ENCODE data around the gene FPR1. TPM values are rescaled to one million over a fixed set of nuclear protein-coding genes. Genes with fewer than 3 reads are reported as not detected.
"Not testable (repeated sequence)": the region's sequence is repeated elsewhere in the genome, so short reads cannot be mapped to it uniquely, and the experiment has no call there.

FPR1 gene
- total RNA-seq, 1 donor from 2014 or later = 12.8 TPM

GRCh38 chr19:51779703-51780102 lies 28.0 kb upstream of the FPR1 start:
- TF ChIP-seq, protein P1, sequence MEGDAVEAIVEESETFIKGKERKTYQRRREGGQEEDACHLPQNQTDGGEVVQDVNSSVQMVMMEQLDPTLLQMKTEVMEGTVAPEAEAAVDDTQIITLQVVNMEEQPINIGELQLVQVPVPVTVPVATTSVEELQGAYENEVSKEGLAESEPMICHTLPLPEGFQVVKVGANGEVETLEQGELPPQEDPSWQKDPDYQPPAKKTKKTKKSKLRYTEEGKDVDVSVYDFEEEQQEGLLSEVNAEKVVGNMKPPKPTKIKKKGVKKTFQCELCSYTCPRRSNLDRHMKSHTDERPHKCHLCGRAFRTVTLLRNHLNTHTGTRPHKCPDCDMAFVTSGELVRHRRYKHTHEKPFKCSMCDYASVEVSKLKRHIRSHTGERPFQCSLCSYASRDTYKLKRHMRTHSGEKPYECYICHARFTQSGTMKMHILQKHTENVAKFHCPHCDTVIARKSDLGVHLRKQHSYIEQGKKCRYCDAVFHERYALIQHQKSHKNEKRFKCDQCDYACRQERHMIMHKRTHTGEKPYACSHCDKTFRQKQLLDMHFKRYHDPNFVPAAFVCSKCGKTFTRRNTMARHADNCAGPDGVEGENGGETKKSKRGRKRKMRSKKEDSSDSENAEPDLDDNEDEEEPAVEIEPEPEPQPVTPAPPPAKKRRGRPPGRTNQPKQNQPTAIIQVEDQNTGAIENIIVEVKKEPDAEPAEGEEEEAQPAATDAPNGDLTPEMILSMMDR (IDR thresholded peaks at IDR 0.05) = no peak
- TF ChIP-seq POLR2A (IDR thresholded peaks at IDR 0.05) (no peak), POLR2AphosphoS5 (IDR thresholded peaks at IDR 0.05; ENCODE audit: insufficient read depth in 1 of 2, low read depth in 1 of 2) (no peak)
- Histone ChIP-seq H3K27ac (no peak overlapping the region), H3K36me3 (no peaks in the 10 kb centered on the region), H3K27me3 (no peaks in the 10 kb centered on the region), H3K9me3 (no peaks in the 10 kb centered on the region), H3K4me1 (no peaks in the 10 kb centered on the region), H3K4me3 (no peak overlapping the region)
- intact Hi-C loops (cut with DNase I) = loop anchor here (10.0 kb wide), 1 partner anchor 305 kb away; the partner anchor contains the start of gene CEACAM18
- DNase-seq (ENCODE audit: extremely low spot score in 2 of 2) = no peak

GRCh38 chr19:51779181-51779580 lies 27.5 kb upstream of the FPR1 start:
- H3K9me3 ChIP-seq = no peaks in the 10 kb centered on the region
- no peak overlapping the region for H3K4me3 ChIP-seq
- TF ChIP-seq, protein P1 (IDR thresholded peaks at IDR 0.05) = no peak
- no peak for TF ChIP-seq POLR2AphosphoS5 (IDR thresholded peaks at IDR 0.05; ENCODE audit: insufficient read depth in 1 of 2, low read depth in 1 of 2)
- TF ChIP-seq POLR2A (IDR thresholded peaks at IDR 0.05) = no peak
- intact Hi-C loops (cut with DNase I) = no loop called here
- DNase-seq (ENCODE audit: extremely low spot score in 2 of 2) = no peak
- H3K36me3 ChIP-seq = no peaks in the 10 kb centered on the region
- H3K4me1 ChIP-seq = no peaks in the 10 kb centered on the region
- no peak overlapping the region for H3K27ac ChIP-seq
- no peaks in the 10 kb centered on the region for H3K27me3 ChIP-seq

- no peak for DNase-seq (ENCODE audit: extremely low spot score in 2 of 2)
- TF ChIP-seq, protein P1 (IDR thresholded peaks at IDR 0.05) = peak; percentile 44 to 70 (median 44)
- TF ChIP-seq POLR2A (IDR thresholded peaks at IDR 0.05) = no peak
- Histone ChIP-seq H3K36me3 (no peaks in the 10 kb centered on the region), H3K27ac (no peak overlapping the region), H3K27me3 (no peaks in the 10 kb centered on the region), H3K9me3 (no peaks in the 10 kb centered on the region), H3K4me1 (no peaks in the 10 kb centered on the region), H3K4me3 (no peak overlapping the region)
- intact Hi-C loops (cut with DNase I) = no loop called here
Observed at GRCh38 chr19:51777570-51778462, 26.1 kb upstream of the FPR1 start.

- H3K4me3 ChIP-seq; H3K27ac ChIP-seq; H3K36me3 ChIP-seq; DNase-seq (ENCODE audit: extremely low spot score in 2 of 2); H3K4me1 ChIP-seq; H3K27me3 ChIP-seq; intact Hi-C loops (cut with DNase I); H3K9me3 ChIP-seq: not testable (repeated sequence)
Observed at GRCh38 chr19:51776561-51776960, 24.9 kb upstream of the FPR1 start.

- intact Hi-C loops (cut with DNase I) = no loop called here
- H3K9me3 ChIP-seq = no peaks in the 10 kb centered on the region
- no peak for DNase-seq (ENCODE audit: extremely low spot score in 2 of 2)
- TF ChIP-seq POLR2AphosphoS5 (IDR thresholded peaks at IDR 0.05; ENCODE audit: insufficient read depth in 1 of 2, low read depth in 1 of 2) (no peak), POLR2A (IDR thresholded peaks at IDR 0.05) (no peak)
- TF ChIP-seq, protein P1 (IDR thresholded peaks at IDR 0.05) = no peak
- no peaks in the 10 kb centered on the region for H3K27me3 ChIP-seq
- no peaks in the 10 kb centered on the region for H3K36me3 ChIP-seq
- H3K4me3 ChIP-seq = no peak overlapping the region
- H3K27ac ChIP-seq = no peak overlapping the region
- no peaks in the 10 kb centered on the region for H3K4me1 ChIP-seq
Observed at GRCh38 chr19:51772977-51773376, 21.3 kb upstream of the FPR1 start.

Data from vagina (tissue), 2 donors.